Measurements from ENCODE around the gene SLC16A13. TPM values are rescaled to one million over a fixed set of nuclear protein-coding genes. Genes with fewer than 3 reads are reported as not detected.

SLC16A13 gene
- total and polyA plus RNA-seq, 9 donors = 0.12 to 2.8 (median 1.2) TPM

DNA sequence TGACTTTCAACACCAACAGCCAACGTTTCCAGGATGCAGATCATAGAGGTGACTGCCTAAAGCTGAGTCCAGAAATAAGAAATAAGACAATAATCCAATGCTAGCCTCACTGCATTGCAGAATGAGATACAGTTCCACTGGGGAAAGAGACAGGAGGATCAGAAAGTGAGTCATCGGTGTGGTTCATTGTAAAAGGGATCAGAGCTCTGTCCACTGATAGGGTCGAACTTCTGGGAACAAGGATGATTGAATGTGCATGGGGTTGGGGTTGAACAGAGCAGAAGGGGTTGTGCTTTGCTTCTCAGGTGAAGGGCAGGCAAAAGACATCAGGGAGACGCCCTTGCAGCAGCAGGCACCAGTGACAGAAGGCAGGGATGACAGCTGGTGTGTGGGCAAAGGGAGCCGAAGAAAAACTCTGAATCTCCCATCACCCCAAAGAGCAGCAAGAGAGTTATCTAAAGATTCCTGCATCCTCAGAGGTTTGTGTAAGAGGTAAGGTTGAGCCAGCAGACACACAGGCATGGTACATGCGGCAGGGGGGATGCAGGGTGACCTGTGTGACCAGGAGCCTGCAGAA lies 27.8 kb downstream of the SLC16A13 start:
- Histone ChIP-seq H3K27me3 (no peaks in the 10 kb centered on the region), H3K4me3 (no peak overlapping the region), H3K36me3 (no peaks in the 10 kb centered on the region), H3K27ac (no peak overlapping the region), H3K4me1 (ENCODE audit: insufficient read depth) (no peaks in the 10 kb centered on the region), H3K9me3 (no peaks in the 10 kb centered on the region)
- no peak for DNase-seq
- intact Hi-C loops (cut with DNase I) = no loop called here
- TF ChIP-seq EP300 (IDR thresholded peaks at IDR 0.05) (no peak), POLR2A (IDR thresholded peaks at IDR 0.05) (no peak)
- TF ChIP-seq, protein P1, sequence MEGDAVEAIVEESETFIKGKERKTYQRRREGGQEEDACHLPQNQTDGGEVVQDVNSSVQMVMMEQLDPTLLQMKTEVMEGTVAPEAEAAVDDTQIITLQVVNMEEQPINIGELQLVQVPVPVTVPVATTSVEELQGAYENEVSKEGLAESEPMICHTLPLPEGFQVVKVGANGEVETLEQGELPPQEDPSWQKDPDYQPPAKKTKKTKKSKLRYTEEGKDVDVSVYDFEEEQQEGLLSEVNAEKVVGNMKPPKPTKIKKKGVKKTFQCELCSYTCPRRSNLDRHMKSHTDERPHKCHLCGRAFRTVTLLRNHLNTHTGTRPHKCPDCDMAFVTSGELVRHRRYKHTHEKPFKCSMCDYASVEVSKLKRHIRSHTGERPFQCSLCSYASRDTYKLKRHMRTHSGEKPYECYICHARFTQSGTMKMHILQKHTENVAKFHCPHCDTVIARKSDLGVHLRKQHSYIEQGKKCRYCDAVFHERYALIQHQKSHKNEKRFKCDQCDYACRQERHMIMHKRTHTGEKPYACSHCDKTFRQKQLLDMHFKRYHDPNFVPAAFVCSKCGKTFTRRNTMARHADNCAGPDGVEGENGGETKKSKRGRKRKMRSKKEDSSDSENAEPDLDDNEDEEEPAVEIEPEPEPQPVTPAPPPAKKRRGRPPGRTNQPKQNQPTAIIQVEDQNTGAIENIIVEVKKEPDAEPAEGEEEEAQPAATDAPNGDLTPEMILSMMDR (IDR thresholded peaks at IDR 0.05) = no peak
- 50 to 55% (median 54%) methylated on average over 6 of the region's 6 CpGs for WGBS, 3 donors

DNA sequence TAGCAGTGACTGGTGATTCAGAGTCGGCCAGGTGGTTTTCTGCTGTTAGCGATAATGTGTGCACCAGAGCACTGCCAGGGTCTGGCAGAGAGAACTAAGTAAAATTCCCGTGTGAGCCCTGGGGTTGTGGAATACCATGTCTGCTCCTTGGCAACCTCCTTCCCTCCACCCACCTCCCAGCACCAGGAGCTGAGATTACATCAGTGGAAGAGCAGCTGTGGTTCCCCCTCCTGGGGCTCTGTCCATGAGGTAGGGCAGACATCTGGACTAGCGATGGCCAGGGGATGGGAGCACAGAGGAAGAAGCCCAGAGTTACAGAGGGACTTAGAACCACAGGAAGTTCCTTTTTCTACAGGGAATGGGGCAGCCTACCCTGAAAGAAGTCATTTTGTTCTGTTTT lies 28.4 kb downstream of the SLC16A13 start:
- Histone ChIP-seq H3K4me3 (no peak overlapping the region), H3K9me3 (peaks cover 0 to 6% of the 10 kb centered on the region in 2 donors), H3K4me1 (ENCODE audit: insufficient read depth) (no peaks in the 10 kb centered on the region), H3K27me3 (no peaks in the 10 kb centered on the region), H3K27ac (no peak overlapping the region), H3K36me3 (no peaks in the 10 kb centered on the region)
- intact Hi-C loops (cut with DNase I) = no loop called here
- TF ChIP-seq POLR2A (IDR thresholded peaks at IDR 0.05) = no peak
- TF ChIP-seq EP300 (IDR thresholded peaks at IDR 0.05) = no peak
- TF ChIP-seq, protein P1 (IDR thresholded peaks at IDR 0.05) = no peak
- WGBS, 3 donors = 50 to 66% (median 62%) methylated on average over 4 of the region's 4 CpGs
- DNase-seq = no peak

DNA sequence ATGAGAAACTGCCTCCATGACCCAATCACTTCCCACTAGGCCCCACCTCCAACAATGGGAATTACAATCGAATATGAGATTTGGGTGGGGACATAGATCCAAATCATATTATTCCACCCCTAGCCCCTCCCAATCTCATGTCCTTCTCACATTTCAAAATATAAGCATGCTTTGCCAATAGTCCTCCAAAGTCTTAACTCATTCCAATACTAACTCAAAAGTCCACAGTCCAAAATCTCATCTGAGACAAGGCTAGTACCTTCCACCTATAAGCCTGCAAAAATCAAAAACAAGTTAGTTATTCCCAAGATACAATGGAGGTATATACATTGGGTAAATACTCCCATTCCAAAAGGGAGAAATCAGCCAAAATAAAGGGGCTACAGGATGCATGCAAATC lies 31.4 kb downstream of the SLC16A13 start:
- intact Hi-C loops (cut with DNase I) = no loop called here
- 62 to 81% (median 62%) methylated on average over 1 of the region's 1 CpG for WGBS, 3 donors

DNA sequence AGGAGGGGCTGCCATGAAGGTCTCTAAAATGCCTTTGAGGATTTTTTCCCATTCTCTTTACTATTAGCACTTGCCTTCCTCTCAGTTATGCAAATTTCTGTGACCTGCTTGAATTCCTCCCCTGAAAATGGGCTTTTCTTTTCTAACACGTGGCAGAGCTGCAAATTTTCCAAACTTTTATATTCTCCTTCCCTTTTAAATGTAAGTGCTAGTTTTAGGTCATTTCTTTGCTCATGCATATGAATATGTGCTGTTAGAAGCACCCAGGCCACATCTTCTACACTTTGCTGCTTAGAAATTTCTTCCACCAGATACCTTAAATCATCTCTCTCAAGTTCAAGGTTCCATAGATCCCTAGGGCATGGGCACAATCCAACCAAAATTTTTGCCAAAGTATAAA lies 32.5 kb downstream of the SLC16A13 start:
- peaks cover 0 to 9% of the 10 kb centered on the region in 2 donors for H3K9me3 ChIP-seq
- TF ChIP-seq, protein P1 (IDR thresholded peaks at IDR 0.05) = no peak
- TF ChIP-seq POLR2A (IDR thresholded peaks at IDR 0.05) (no peak), EP300 (IDR thresholded peaks at IDR 0.05) (no peak)
- no peaks in the 10 kb centered on the region for H3K36me3 ChIP-seq
- H3K27ac ChIP-seq = no peak overlapping the region
- H3K4me3 ChIP-seq = no peak overlapping the region
- no peaks in the 10 kb centered on the region for H3K27me3 ChIP-seq
- intact Hi-C loops (cut with DNase I) = no loop called here
- no peaks in the 10 kb centered on the region for H3K4me1 ChIP-seq (ENCODE audit: insufficient read depth)
- DNase-seq = no peak
- WGBS, 3 donors = 10 to 30% (median 22%) methylated on average over 1 of the region's 1 CpG

More for the DNA sequence above, 31.4 kb downstream of the SLC16A13 start:
- DNase-seq = no peak
- Histone ChIP-seq H3K4me3 (no peak overlapping the region), H3K9me3 (peaks cover 0 to 9% of the 10 kb centered on the region in 2 donors), H3K27ac (no peak overlapping the region), H3K27me3 (no peaks in the 10 kb centered on the region), H3K4me1 (ENCODE audit: insufficient read depth) (no peaks in the 10 kb centered on the region), H3K36me3 (no peaks in the 10 kb centered on the region)
- TF ChIP-seq POLR2A (IDR thresholded peaks at IDR 0.05) (no peak), EP300 (IDR thresholded peaks at IDR 0.05) (no peak)
- TF ChIP-seq, protein P1 (IDR thresholded peaks at IDR 0.05) = no peak

Measured in ovary (tissue), 9 donors.